SK-N-SH (cell line): ENCODE measurements around the gene KLHL7. TPM values are rescaled to one million over a fixed set of nuclear protein-coding genes. Genes with fewer than 3 reads are reported as not detected.

Source experiments
- CTCF ChIA-PET: fragments of 300-600, 350-600 bp; formaldehyde crosslinking; extraction: SDS; loops from one replicate; lab custom pipeline; 2021; lab: Yijun Ruan, JAX
- POLR2A ChIA-PET: fragments of 350-600 bp; sonication (Branson Sonifier 250); formaldehyde crosslinking; extraction: SDS; loops from one replicate; lab custom pipeline; 2020; ENCODE audit warnings: antibody characterized with exemption, inconsistent platforms; lab: Yijun Ruan, JAX
- DNase-seq: peaks from one replicate; pipeline ENCODE4 v3.0.0; 2012
- H2AFZ ChIP-seq: fragments of 200-600 bp; sonication (generic); 2 replicates; pipeline ENCODE4 v1.8.1; 2016; ENCODE audit warnings: antibody characterized with exemption, mild to moderate bottlenecking, low read depth
- H3F3A ChIP-seq: fragments of 200-600 bp; sonication (generic); replicated peaks from 2 replicates; pipeline ENCODE3; 2016; ENCODE audit warnings: antibody characterized with exemption, mild to moderate bottlenecking; ENCODE audit not compliant: insufficient read depth
- H3K27ac ChIP-seq, 2 experiments: fragments of 200-500 bp in 1 of 2; fragments of 200-600 bp in 1 of 2; sonication (Bioruptor generic) in 1 of 2; sonication (generic), shearing (Covaris generic) in 1 of 2; 2 replicates each; pipeline versions ENCODE4 v1.5.1 to v1.6.1; 2014 to 2016; ENCODE audit warnings: low read depth in 2 of 2, inconsistent platforms in 1 of 2, low read length in 1 of 2, mild to moderate bottlenecking in 1 of 2, mixed read lengths in 1 of 2
- H3K27me3 ChIP-seq: fragments of 200-600 bp; sonication (generic), shearing (Covaris generic); 2 replicates; pipeline ENCODE4 v1.6.1; 2016; ENCODE audit warnings: mixed run types; ENCODE audit not compliant: insufficient read depth
- H3K36me3 ChIP-seq, 2 experiments: fragments of 200-500 bp in 1 of 2; fragments of 200-600 bp in 1 of 2; sonication (Bioruptor generic) in 1 of 2; sonication (generic) in 1 of 2; replicated peaks in 1 of 2; 2 replicates each; pipeline versions ENCODE3 to v1.5.1; 2014 to 2016; ENCODE audit warnings: low read length in 1 of 2, mild to moderate bottlenecking in 1 of 2; ENCODE audit not compliant: insufficient read depth in 2 of 2, control insufficient read depth in 1 of 2
- H3K4me1 ChIP-seq, 2 experiments: fragments of 200-500 bp in 1 of 2; fragments of 200-600 bp in 1 of 2; sonication (Bioruptor generic) in 1 of 2; sonication (generic), shearing (Covaris generic) in 1 of 2; 2 replicates each; pipeline versions ENCODE4 v1.5.1 to v1.6.1; 2014 to 2016; ENCODE audit warnings: low read depth in 1 of 2, low read length in 1 of 2, mixed run types in 1 of 2; ENCODE audit not compliant: insufficient read depth in 2 of 2, control insufficient read depth in 1 of 2
- H3K4me2 ChIP-seq: fragments of 200-600 bp; sonication (generic), shearing (Covaris generic); 2 replicates; pipeline ENCODE4 v1.6.1; 2017; ENCODE audit warnings: mixed run types
- H3K4me3 ChIP-seq, 2 experiments: fragments of 200-500 bp in 1 of 2; fragments of 200-600 bp in 1 of 2; sonication (Bioruptor generic) in 1 of 2; sonication (generic), shearing (Covaris generic) in 1 of 2; 2 replicates each; pipeline versions ENCODE4 v1.5.1 to v1.8.1; 2014 to 2016; ENCODE audit warnings: low read depth in 2 of 2, inconsistent platforms in 1 of 2, low read length in 1 of 2, mild to moderate bottlenecking in 1 of 2, mixed read lengths in 1 of 2, moderate library complexity in 1 of 2
- H3K79me2 ChIP-seq: fragments of 200-600 bp; sonication (generic); 2 replicates; pipeline ENCODE4 v1.8.1; 2017; ENCODE audit warnings: mild to moderate bottlenecking; ENCODE audit not compliant: insufficient read depth
- H3K9ac ChIP-seq: fragments of 200-600 bp; sonication (generic); 2 replicates; pipeline ENCODE4 v1.6.1; 2017; ENCODE audit warnings: mixed run types
- H3K9me2 ChIP-seq: fragments of 200-600 bp; sonication (generic); 2 replicates; pipeline ENCODE4 v1.6.1; 2017; ENCODE audit warnings: mixed run types
- H3K9me3 ChIP-seq: fragments of 200-600 bp; sonication (generic); 2 replicates; pipeline ENCODE4 v1.6.1; 2017; ENCODE audit warnings: mixed run types, mild to moderate bottlenecking, moderate library complexity
- H4K20me1 ChIP-seq: fragments of 200-600 bp; sonication (generic); 2 replicates; pipeline ENCODE4 v1.6.1; 2017; ENCODE audit warnings: mild to moderate bottlenecking, mixed run types; ENCODE audit not compliant: insufficient read depth
- CHD2 ChIP-seq: fragments of 150-350 bp; IDR thresholded peaks from 2 replicates; pipeline ENCODE4 v1.6.1; 2018; ENCODE audit warnings: low read length; ENCODE audit not compliant: partially characterized antibody
- ELF1 ChIP-seq: IDR thresholded peaks from 2 replicates; pipeline ENCODE4 v1.4.0; 2012
- EP300 ChIP-seq, 2 experiments: IDR thresholded peaks; 2 replicates each; pipeline versions ENCODE4 v1.4.0 to v1.6.1; 2012; ENCODE audit warnings: borderline replicate concordance in 1 of 2, low read depth in 1 of 2, low read length in 1 of 2
- EZH2phosphoT487 ChIP-seq: fragments of 200-600 bp; sonication (generic); IDR thresholded peaks from 2 replicates; pipeline ENCODE4 v1.6.1; 2017; ENCODE audit warnings: low read depth, mixed run types, mild to moderate bottlenecking, antibody characterized with exemption, moderate library complexity, borderline replicate concordance
- FOSL2 ChIP-seq: IDR thresholded peaks from 2 replicates; pipeline ENCODE4 v1.4.0; 2012; ENCODE audit warnings: low read depth, mild to moderate bottlenecking, moderate library complexity, borderline replicate concordance
- FOXJ3 ChIP-seq: sonication (generic); formaldehyde crosslinking; IDR thresholded peaks from 2 replicates; pipeline ENCODE4 v1.5.1; 2020; ENCODE audit warnings: mild to moderate bottlenecking, missing genetic modification reagents
- GABPA ChIP-seq: IDR thresholded peaks from 2 replicates; pipeline ENCODE4 v1.4.0; 2012; ENCODE audit warnings: low read depth, mild to moderate bottlenecking
- GATA2 ChIP-seq: sonication (generic); formaldehyde crosslinking; IDR thresholded peaks from 2 replicates; pipeline ENCODE4 v1.5.0; 2020; ENCODE audit warnings: mild to moderate bottlenecking, missing genetic modification reagents
- JUND ChIP-seq: IDR thresholded peaks from 2 replicates; pipeline ENCODE4 v1.4.0; 2012
- MEF2A ChIP-seq: IDR thresholded peaks from 2 replicates; pipeline ENCODE4 v1.4.0; 2012; ENCODE audit warnings: low read depth, borderline replicate concordance
- MXI1 ChIP-seq: IDR thresholded peaks from 2 replicates; pipeline ENCODE4 v1.6.1; 2012; ENCODE audit warnings: mild to moderate bottlenecking, low read depth, low read length, improper control_type of control experiment
- NFIC ChIP-seq: IDR thresholded peaks from 2 replicates; pipeline ENCODE4 v1.4.0; 2012; ENCODE audit warnings: borderline replicate concordance
- NRF1 ChIP-seq: IDR thresholded peaks from 2 replicates; pipeline ENCODE4 v1.6.1; 2012; ENCODE audit warnings: low read depth, mild to moderate bottlenecking, low read length
- POLR2AphosphoS5 ChIP-seq: IDR thresholded peaks from 2 replicates; pipeline ENCODE4 v1.6.1; 2012; ENCODE audit warnings: low read depth, low read length
- RAD21 ChIP-seq: IDR thresholded peaks from 2 replicates; pipeline ENCODE4 v1.6.1; 2012; ENCODE audit warnings: mild to moderate bottlenecking, low read length
- RCOR1 ChIP-seq: fragments of 150-350 bp; IDR thresholded peaks from 2 replicates; pipeline ENCODE4 v1.6.1; 2017; ENCODE audit warnings: antibody characterized with exemption, low read length
- RFX5 ChIP-seq: IDR thresholded peaks from 2 replicates; pipeline ENCODE4 v1.6.1; 2012; ENCODE audit warnings: mild to moderate bottlenecking, improper control_type of control experiment, low read length
- SIN3A ChIP-seq: IDR thresholded peaks from 2 replicates; pipeline ENCODE4 v1.6.1; 2012; ENCODE audit warnings: low read depth, mild to moderate bottlenecking, low read length, moderate library complexity, borderline replicate concordance
- TAF1 ChIP-seq: IDR thresholded peaks from 2 replicates; pipeline ENCODE4 v1.6.1; 2012; ENCODE audit warnings: low read depth, mild to moderate bottlenecking, low read length, moderate library complexity, borderline replicate concordance
- TCF12 ChIP-seq: IDR thresholded peaks from 2 replicates; pipeline ENCODE4 v1.4.0; 2012
- TEAD4 ChIP-seq: IDR thresholded peaks from 2 replicates; pipeline ENCODE4 v1.4.0; 2012; ENCODE audit warnings: mild to moderate bottlenecking, borderline replicate concordance; ENCODE audit not compliant: insufficient read depth
- USF2 ChIP-seq: fragments of 150-350 bp; IDR thresholded peaks from 2 replicates; pipeline ENCODE4 v1.6.1; 2017; ENCODE audit warnings: antibody characterized with exemption, low read length, low read depth, borderline replicate concordance
- WGBS: methylation state at CpG from one replicate; pipeline ENCODE4 v1.1.6; 2017; ENCODE audit warnings: low lambda C conversion rate; 5-methylcytosine and 5-hydroxymethylcytosine counted together
- polyA plus RNA-seq, 3 experiments: library from polyadenylated mRNA; depleted of rRNA; stranded (reverse); fragments of >200 nt; gene quantifications; 2 replicates each; pipeline ENCODE4 v1.2.3, GENCODE V29; 2012
- TF ChIP-seq, protein P1 (sequence below): IDR thresholded peaks from 2 replicates; pipeline ENCODE4 v1.4.0; 2012; ENCODE audit warnings: low read depth
- TF ChIP-seq, protein P2 (sequence below): IDR thresholded peaks from 2 replicates; pipeline ENCODE4; 2012
- TF ChIP-seq, protein P3 (sequence below): IDR thresholded peaks from 2 replicates; pipeline ENCODE4 v1.4.0; 2012; ENCODE audit warnings: low read depth, borderline replicate concordance

Gene KLHL7
- polyA plus RNA-seq, 1 of the 3 experiments (the other 2 are of a cell fraction) = 30.8 TPM

GRCh38 chr7:23205909-23206767 lies 100.6 kb downstream of the KLHL7 start:
- Histone ChIP-seq H3K79me2 (no peaks in the 10 kb centered on the region), H3K36me3 (peaks cover 10 to 11% of the 10 kb centered on the region in 2 experiments), H3K9me3 (no peaks in the 10 kb centered on the region), H3K9ac (no peak overlapping the region), H4K20me1 (no peaks in the 10 kb centered on the region), H3K4me3 (no peak overlapping the region), H3K4me2 (no peak overlapping the region), H3K27ac (peak overlapping the region in 1 of 2 experiments; percentile 86; a peak in 2 of 4 replicates), H3F3A (peaks cover 5% of the 10 kb centered on the region), H2AFZ (no peak overlapping the region), H3K4me1 (peaks cover 0 to 14% of the 10 kb centered on the region in 2 experiments; a peak in 2 of 4 replicates), H3K27me3 (no peaks in the 10 kb centered on the region), H3K9me2 (no peaks in the 10 kb centered on the region)
- CTCF ChIA-PET = interaction anchor here (0.5 to 2.2 kb wide), 13 partner anchors 9 to 121 kb away, joined by 3 to 8 read pairs (median 3); no protein-coding TSS in a partner anchor
- TF ChIP-seq TAF1 (no peak), MEF2A (no peak), USF2 (no peak), FOXJ3 (no peak), MXI1 (no peak), EP300 (IDR thresholded peaks at IDR 0.05; ENCODE audit: borderline replicate concordance in 1 of 2, low read depth in 1 of 2, low read length in 1 of 2) (peak in 1 of 2 experiments; percentile 83; a peak in 1 of 4 replicates), EZH2phosphoT487 (no peak), NRF1 (no peak), ELF1 (no peak), RCOR1 (peak; percentile 64; the same call in 1 of the 2 replicates), JUND (no peak), CHD2 (peak; percentile 55), POLR2AphosphoS5 (no peak), FOSL2 (no peak), TEAD4 (no peak), GATA2 (peak; percentile 55; the same call in 1 of the 2 replicates), NFIC (no peak), GABPA (no peak), SIN3A (no peak), TCF12 (peak; percentile 12; the same call in 1 of the 2 replicates), RAD21 (no peak), RFX5 (no peak)
- TF ChIP-seq, protein P1, sequence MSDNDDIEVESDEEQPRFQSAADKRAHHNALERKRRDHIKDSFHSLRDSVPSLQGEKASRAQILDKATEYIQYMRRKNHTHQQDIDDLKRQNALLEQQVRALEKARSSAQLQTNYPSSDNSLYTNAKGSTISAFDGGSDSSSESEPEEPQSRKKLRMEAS = no peak
- TF ChIP-seq, protein P2, sequence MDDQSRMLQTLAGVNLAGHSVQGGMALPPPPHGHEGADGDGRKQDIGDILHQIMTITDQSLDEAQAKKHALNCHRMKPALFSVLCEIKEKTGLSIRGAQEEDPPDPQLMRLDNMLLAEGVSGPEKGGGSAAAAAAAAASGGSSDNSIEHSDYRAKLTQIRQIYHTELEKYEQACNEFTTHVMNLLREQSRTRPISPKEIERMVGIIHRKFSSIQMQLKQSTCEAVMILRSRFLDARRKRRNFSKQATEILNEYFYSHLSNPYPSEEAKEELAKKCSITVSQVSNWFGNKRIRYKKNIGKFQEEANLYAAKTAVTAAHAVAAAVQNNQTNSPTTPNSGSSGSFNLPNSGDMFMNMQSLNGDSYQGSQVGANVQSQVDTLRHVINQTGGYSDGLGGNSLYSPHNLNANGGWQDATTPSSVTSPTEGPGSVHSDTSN = no peak
- TF ChIP-seq, protein P3, sequence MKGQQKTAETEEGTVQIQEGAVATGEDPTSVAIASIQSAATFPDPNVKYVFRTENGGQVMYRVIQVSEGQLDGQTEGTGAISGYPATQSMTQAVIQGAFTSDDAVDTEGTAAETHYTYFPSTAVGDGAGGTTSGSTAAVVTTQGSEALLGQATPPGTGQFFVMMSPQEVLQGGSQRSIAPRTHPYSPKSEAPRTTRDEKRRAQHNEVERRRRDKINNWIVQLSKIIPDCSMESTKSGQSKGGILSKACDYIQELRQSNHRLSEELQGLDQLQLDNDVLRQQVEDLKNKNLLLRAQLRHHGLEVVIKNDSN = no peak
- POLR2A ChIA-PET = interaction anchor here (1.0 kb wide), 1 partner anchor 99 kb away, joined by 3 read pairs; no protein-coding TSS in a partner anchor
- peak; percentile 74 for DNase-seq
- 94% methylated on average over 76 of the region's 76 CpGs for WGBS
